ENCODE data around the gene HGFAC. TPM values are rescaled to one million over a fixed set of nuclear protein-coding genes. Genes with fewer than 3 reads are reported as not detected.

Gene HGFAC
- total and polyA plus RNA-seq, 8 donors: 0.50 to 3.4 (median 1.2) TPM; not detected in 5

- no peak for TF ChIP-seq CTCF (IDR thresholded peaks at IDR 0.05)
- no peak for TF ChIP-seq EP300 (IDR thresholded peaks at IDR 0.05)
- no peak for TF ChIP-seq POLR2A (IDR thresholded peaks at IDR 0.05)
- TF ChIP-seq POLR2AphosphoS5 (IDR thresholded peaks at IDR 0.05): no peak
- DNase-seq: no peak
- peaks cover 0 to 36% (median 26%) of the 10 kb centered on the region in 4 donors for H3K36me3 ChIP-seq
- 73 to 83% (median 81%) methylated on average over 12 to 16 of the region's 16 CpGs for WGBS, 5 donors
- intact Hi-C loops (cut with DNase I; ENCODE audit: low total_unique reads): no loop called here
- no peaks in the 10 kb centered on the region for H3K9me3 ChIP-seq
- H3K27me3 ChIP-seq: no peaks in the 10 kb centered on the region
- H3K27ac ChIP-seq: no peak overlapping the region
- H3K4me3 ChIP-seq: no peak overlapping the region
- H3K4me1 ChIP-seq: peaks cover 0 to 13% (median 7%) of the 10 kb centered on the region in 4 donors
Observed at GRCh38 chr4:3434881-3435685, 6.7 kb upstream of the HGFAC start.

- DNase-seq: no peak
- H3K4me3 ChIP-seq: no peak overlapping the region
- intact Hi-C loops (cut with DNase I; ENCODE audit: low total_unique reads): no loop called here
- H3K9me3 ChIP-seq: no peaks in the 10 kb centered on the region
- WGBS, 5 donors: 72 to 88% (median 80%) methylated on average over 4 of the region's 4 CpGs
- H3K27ac ChIP-seq: no peak overlapping the region
- TF ChIP-seq POLR2A (IDR thresholded peaks at IDR 0.05) (no peak), EP300 (IDR thresholded peaks at IDR 0.05) (no peak), POLR2AphosphoS5 (IDR thresholded peaks at IDR 0.05) (no peak), CTCF (IDR thresholded peaks at IDR 0.05) (no peak)
- peaks cover 0 to 31% (median 20%) of the 10 kb centered on the region in 4 donors for H3K36me3 ChIP-seq
- H3K4me1 ChIP-seq: peaks cover 0 to 13% (median 7%) of the 10 kb centered on the region in 4 donors
- H3K27me3 ChIP-seq: no peaks in the 10 kb centered on the region
Observed at GRCh38 chr4:3435686-3435956, 6.1 kb upstream of the HGFAC start.

- no peaks in the 10 kb centered on the region for H3K27me3 ChIP-seq
- H3K36me3 ChIP-seq: peaks cover 0 to 25% (median 14%) of the 10 kb centered on the region in 4 donors
- H3K4me3 ChIP-seq: no peak overlapping the region
- intact Hi-C loops (cut with DNase I; ENCODE audit: low total_unique reads): no loop called here
- no peaks in the 10 kb centered on the region for H3K9me3 ChIP-seq
- no peak for DNase-seq
- TF ChIP-seq CTCF (IDR thresholded peaks at IDR 0.05): no peak
- no peak for TF ChIP-seq POLR2AphosphoS5 (IDR thresholded peaks at IDR 0.05)
- H3K4me1 ChIP-seq: peaks cover 0 to 13% (median 7%) of the 10 kb centered on the region in 4 donors
- WGBS, 5 donors: 80 to 87% (median 83%) methylated on average over 17 to 22 of the region's 22 CpGs
- peak overlapping the region in 1 of 5 donors; percentile 50 for H3K27ac ChIP-seq
Observed at GRCh38 chr4:3436048-3436797, 5.5 kb upstream of the HGFAC start.

GRCh38 chr4:3436798-3437581, 4.8 kb upstream of the HGFAC start:
- DNase-seq: peak; percentile 75 to 77
- TF ChIP-seq POLR2A (IDR thresholded peaks at IDR 0.05) (no peak), POLR2AphosphoS5 (IDR thresholded peaks at IDR 0.05) (peak in 1 of 3 donors; percentile 17)
- 64 to 93% (median 71%) methylated on average over 12 to 19 of the region's 19 CpGs for WGBS, 5 donors
- Histone ChIP-seq H3K4me3 (no peak overlapping the region), H3K27ac (peak overlapping the region in 1 of 5 donors; percentile 50), H3K27me3 (no peaks in the 10 kb centered on the region), H3K4me1 (peaks cover 0 to 13% (median 7%) of the 10 kb centered on the region in 4 donors), H3K9me3 (no peaks in the 10 kb centered on the region), H3K36me3 (peaks cover 0 to 17% (median 7%) of the 10 kb centered on the region in 4 donors)
- intact Hi-C loops (cut with DNase I; ENCODE audit: low total_unique reads): no loop called here
